Measurements from ENCODE around the gene GPX2.

Gene GPX2

DNA sequence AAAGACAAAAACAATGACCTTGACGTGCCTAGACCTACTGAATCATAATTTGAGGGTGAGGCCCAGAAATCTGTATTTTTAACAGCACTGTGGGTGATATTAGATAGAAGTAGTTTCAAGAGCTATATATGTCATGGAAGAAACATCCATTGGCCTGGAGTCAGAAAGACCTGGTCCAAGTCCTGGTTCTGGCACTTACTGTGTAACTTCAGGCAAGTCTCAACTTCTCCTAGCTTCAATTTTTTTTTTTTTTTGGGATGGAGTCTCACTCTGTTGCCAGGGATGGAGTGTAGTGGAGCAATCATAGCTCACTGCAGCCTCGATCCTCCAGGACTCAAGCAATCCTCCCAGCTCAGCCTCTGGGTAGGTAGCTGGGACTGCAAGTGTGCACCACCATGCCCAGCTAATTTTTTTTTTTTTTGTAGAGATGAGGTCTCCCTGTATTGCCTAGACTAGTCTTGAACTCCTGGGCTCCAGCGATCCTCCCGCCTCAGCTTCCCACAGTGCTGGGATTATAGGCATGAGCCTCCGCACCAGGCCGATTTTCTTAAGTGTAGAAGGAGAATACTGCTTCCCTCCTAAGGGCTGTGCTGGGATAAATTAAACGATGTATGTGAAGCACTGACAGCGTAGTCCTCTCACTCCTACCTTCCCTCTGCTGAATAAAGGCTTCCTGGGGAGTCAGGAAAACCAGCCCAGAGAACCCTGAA is 14.3 kb upstream of the GPX2 start:
- ChIA-PET POLR2A (interaction anchor here (0.8 kb wide), 1 partner anchor 11 kb away, joined by 3 read pairs; no protein-coding TSS in a partner anchor), CTCF (interaction anchor here (0.5 to 1.6 kb wide), 2 partner anchors 21 to 63 kb away, joined by 3 to 5 read pairs; no protein-coding TSS in a partner anchor)
- DNase-seq (ENCODE audit: extremely low spot score) = no peak
- TF ChIP-seq SP1 (IDR thresholded peaks at IDR 0.05) (no peak), TARDBP (IDR thresholded peaks at IDR 0.05) (no peak), SUZ12 (IDR thresholded peaks at IDR 0.05) (no peak), PKNOX1 (IDR thresholded peaks at IDR 0.05) (no peak), NFRKB (IDR thresholded peaks at IDR 0.05) (no peak)

DNA sequence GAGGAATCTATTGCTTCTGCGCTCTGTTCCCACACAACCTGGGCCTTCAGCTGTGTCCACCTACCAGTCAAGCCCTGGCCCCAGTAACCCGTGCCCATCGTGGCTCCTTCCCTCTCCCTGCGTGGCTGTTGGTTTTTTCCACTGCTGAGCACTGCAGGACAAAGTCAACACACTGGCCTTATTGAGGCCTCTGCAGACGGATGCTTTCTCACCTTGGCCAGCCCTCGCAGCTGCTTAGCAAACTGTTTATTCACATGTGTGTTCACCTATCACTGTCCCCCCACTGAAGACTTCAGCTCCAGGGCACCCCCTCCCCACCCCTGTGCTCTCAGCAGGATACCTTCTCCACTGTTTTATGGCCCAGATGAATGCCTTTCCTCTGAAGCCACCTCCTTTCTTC is 12.8 kb upstream of the GPX2 start:
- DNase-seq (ENCODE audit: extremely low spot score) = no peak
- ChIA-PET POLR2A (interaction anchor here (1.1 kb wide), 1 partner anchor 40 kb away, joined by 4 read pairs; no protein-coding TSS in a partner anchor), CTCF (no interaction called here)

GRCh38 chr14:64954491-64955240 is 12.1 kb upstream of the GPX2 start:
- CTCF ChIA-PET = interaction anchor here (2.0 kb wide), 1 partner anchor 19 kb away, joined by 6 read pairs; no protein-coding TSS in a partner anchor

More for the DNA sequence above, 12.8 kb upstream of the GPX2 start:
- TF ChIP-seq CTBP1 (IDR thresholded peaks at IDR 0.05; ENCODE audit: borderline replicate concordance) (no peak), FOXA1 (IDR thresholded peaks at IDR 0.05) (no peak), PKNOX1 (IDR thresholded peaks at IDR 0.05) (no peak), ARNT (IDR thresholded peaks at IDR 0.05) (no peak), NFRKB (IDR thresholded peaks at IDR 0.05) (no peak), HDGF (IDR thresholded peaks at IDR 0.05; ENCODE audit: borderline replicate concordance) (no peak), SUZ12 (IDR thresholded peaks at IDR 0.05) (no peak), TARDBP (IDR thresholded peaks at IDR 0.05) (no peak), BHLHE40 (IDR thresholded peaks at IDR 0.05; ENCODE audit: borderline replicate concordance) (no peak), ELF4 (IDR thresholded peaks at IDR 0.05) (no peak), ZNF384 (IDR thresholded peaks at IDR 0.05) (no peak), SP1 (IDR thresholded peaks at IDR 0.05) (no peak), L3MBTL2 (conservative IDR thresholded peaks at IDR 0.05) (no peak)

DNA sequence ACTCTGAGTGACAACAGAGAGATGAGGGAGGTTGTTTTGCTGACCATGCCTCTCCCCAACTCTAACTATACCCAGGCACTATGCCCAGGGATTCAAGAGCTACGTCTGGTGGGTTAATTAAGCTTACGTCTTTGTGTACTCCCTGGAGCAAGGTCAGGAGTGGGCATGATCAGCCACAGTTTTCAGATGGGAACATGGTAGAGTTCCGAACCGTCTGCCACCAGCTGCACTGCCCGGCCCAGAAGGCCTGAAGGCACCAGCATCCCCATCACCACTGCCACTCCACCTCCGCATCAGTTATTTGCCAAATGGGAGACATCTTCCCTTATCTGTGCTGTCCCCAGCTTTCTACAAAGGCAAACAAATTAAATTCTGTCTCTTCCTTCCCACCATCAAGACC is 11.1 kb upstream of the GPX2 start:
- ChIA-PET POLR2A (no interaction called here), CTCF (interaction anchor here (2.0 kb wide), 1 partner anchor 18 kb away, joined by 6 read pairs; no protein-coding TSS in a partner anchor)
- no peak for TF ChIP-seq TARDBP (IDR thresholded peaks at IDR 0.05)
- no peak for TF ChIP-seq FOXM1 (IDR thresholded peaks at IDR 0.05; ENCODE audit: borderline replicate concordance)
- no peak for TF ChIP-seq HDGF (IDR thresholded peaks at IDR 0.05; ENCODE audit: borderline replicate concordance)
- TF ChIP-seq ZNF384 (IDR thresholded peaks at IDR 0.05) = no peak
- no peak for TF ChIP-seq SP1 (IDR thresholded peaks at IDR 0.05)
- TF ChIP-seq L3MBTL2 (conservative IDR thresholded peaks at IDR 0.05) = no peak
- TF ChIP-seq SUZ12 (IDR thresholded peaks at IDR 0.05) = no peak
- no peak for TF ChIP-seq ARNT (IDR thresholded peaks at IDR 0.05)
- no peak for TF ChIP-seq LEF1 (IDR thresholded peaks at IDR 0.05; ENCODE audit: borderline replicate concordance)
- TF ChIP-seq FOXA1 (IDR thresholded peaks at IDR 0.05) = no peak
- TF ChIP-seq ELF4 (IDR thresholded peaks at IDR 0.05) = no peak
- TF ChIP-seq PKNOX1 (IDR thresholded peaks at IDR 0.05) = no peak
- no peak for TF ChIP-seq CTBP1 (IDR thresholded peaks at IDR 0.05; ENCODE audit: borderline replicate concordance)
- TF ChIP-seq BHLHE40 (IDR thresholded peaks at IDR 0.05; ENCODE audit: borderline replicate concordance) = no peak
- no peak for DNase-seq (ENCODE audit: extremely low spot score)

More at GRCh38 chr14:64954491-64955240, 12.1 kb upstream of the GPX2 start:
- TF ChIP-seq SUZ12 (IDR thresholded peaks at IDR 0.05) = no peak
- no peak for TF ChIP-seq BHLHE40 (IDR thresholded peaks at IDR 0.05; ENCODE audit: borderline replicate concordance)
- no peak for TF ChIP-seq TARDBP (IDR thresholded peaks at IDR 0.05)
- TF ChIP-seq FOXM1 (IDR thresholded peaks at IDR 0.05; ENCODE audit: borderline replicate concordance) = no peak
- no peak for TF ChIP-seq PKNOX1 (IDR thresholded peaks at IDR 0.05)
- TF ChIP-seq ELF4 (IDR thresholded peaks at IDR 0.05) = no peak
- no peak for DNase-seq (ENCODE audit: extremely low spot score)
- POLR2A ChIA-PET = interaction anchor here (1.1 kb wide), 1 partner anchor 39 kb away, joined by 4 read pairs; no protein-coding TSS in a partner anchor

- POLR2A ChIA-PET = no interaction called here
- DNase-seq (ENCODE audit: extremely low spot score) = no peak
- CTCF ChIA-PET = interaction anchor here (0.7 to 2.0 kb wide), 2 partner anchors 17 to 27 kb away, joined by 3 to 6 read pairs; no protein-coding TSS in a partner anchor
- TF ChIP-seq CTBP1 (IDR thresholded peaks at IDR 0.05; ENCODE audit: borderline replicate concordance) (no peak), HDGF (IDR thresholded peaks at IDR 0.05; ENCODE audit: borderline replicate concordance) (no peak), ZNF384 (IDR thresholded peaks at IDR 0.05) (no peak), L3MBTL2 (conservative IDR thresholded peaks at IDR 0.05) (no peak), FOXK2 (IDR thresholded peaks at IDR 0.05) (no peak), PKNOX1 (IDR thresholded peaks at IDR 0.05) (no peak), ELF4 (IDR thresholded peaks at IDR 0.05) (no peak), SUZ12 (IDR thresholded peaks at IDR 0.05) (no peak), FOXM1 (IDR thresholded peaks at IDR 0.05; ENCODE audit: borderline replicate concordance) (no peak), LEF1 (IDR thresholded peaks at IDR 0.05; ENCODE audit: borderline replicate concordance) (no peak), NFRKB (IDR thresholded peaks at IDR 0.05) (no peak), TARDBP (IDR thresholded peaks at IDR 0.05) (no peak), FOXA1 (IDR thresholded peaks at IDR 0.05) (no peak), SP1 (IDR thresholded peaks at IDR 0.05) (no peak)
Measured at GRCh38 chr14:64953310-64953654, 10.7 kb upstream of the GPX2 start.
